ENCODE data around the gene ALG14.
A peak's percentile ranks its signal among the peaks of the same experiment; 100 is the strongest.

- no peak for TF ChIP-seq POLR2A (IDR thresholded peaks at IDR 0.05; ENCODE audit: extremely low read depth, insufficient read length)
- peak; percentile 82 for TF ChIP-seq CTCF (IDR thresholded peaks at IDR 0.05; ENCODE audit: low read depth, low read length)
- TF ChIP-seq, protein P1, sequence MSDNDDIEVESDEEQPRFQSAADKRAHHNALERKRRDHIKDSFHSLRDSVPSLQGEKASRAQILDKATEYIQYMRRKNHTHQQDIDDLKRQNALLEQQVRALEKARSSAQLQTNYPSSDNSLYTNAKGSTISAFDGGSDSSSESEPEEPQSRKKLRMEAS (IDR thresholded peaks at IDR 0.05; ENCODE audit: low read depth, low read length) = no peak
- TF ChIP-seq MYC (IDR thresholded peaks at IDR 0.05; ENCODE audit: low read depth, low read length) = no peak
Measured at GRCh38 chr1:95084317-95085176, 11.8 kb upstream of the ALG14 start.

All from NB4 (cell line).